OCI-M1 (cell line): ENCODE results near the gene ABCA8.
"Not testable (repeated sequence)": the region's sequence is repeated elsewhere in the genome, so short reads cannot be mapped to it uniquely, and the experiment has no call there.

Source experiments
- DNase-seq: peaks from one replicate; lab custom pipeline; 2025; lab: John Stamatoyannopoulos, UW

The ABCA8 gene

DNA sequence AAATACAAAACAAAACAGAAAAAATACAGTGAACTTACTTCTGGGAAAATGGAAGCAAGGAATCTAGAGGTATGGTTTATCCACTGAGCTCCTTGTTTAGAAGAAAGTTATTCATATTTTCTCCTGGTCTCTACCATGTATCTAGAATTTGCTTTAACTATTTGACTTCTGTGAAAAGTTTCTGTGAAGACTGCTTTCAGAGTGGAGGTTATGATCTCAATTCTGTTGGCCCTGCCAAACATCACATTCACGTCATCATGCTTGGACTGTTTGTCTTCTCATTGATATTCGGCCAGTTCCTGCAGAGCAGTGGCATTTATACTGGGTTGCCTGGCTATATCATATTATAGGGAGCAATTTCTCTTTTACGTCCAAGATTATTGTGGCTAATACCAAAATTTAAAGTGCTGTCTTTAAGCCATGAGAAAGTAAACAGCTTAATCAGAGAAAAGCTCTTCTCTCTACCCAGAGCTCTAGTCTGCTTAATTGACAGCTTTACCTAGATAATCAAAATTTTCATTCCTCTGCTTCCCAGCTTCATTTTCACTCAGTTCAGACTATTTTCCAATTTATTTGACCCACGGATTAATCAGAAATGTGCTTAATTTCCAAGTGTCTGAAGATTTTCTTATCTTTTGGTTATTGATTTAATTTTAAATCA lies at the start of gene ABCA8:
Gene ABCA8 (minus strand): TSS at position 212 of the 661 bp plus-strand sequence. CDS start 13,358 bp downstream, outside the sequence.
- DNase-seq: peak; percentile 52

- not testable (repeated sequence) for DNase-seq
These were observed 49.6 kb upstream of the ABCA8 start for GRCh38 chr17:69004759-69005158.

GRCh38 chr17:68999743-69000142 lies 44.6 kb upstream of the ABCA8 start:
- not testable (repeated sequence) for DNase-seq

GRCh38 chr17:68993112-68993511 lies 37.9 kb upstream of the ABCA8 start:
- no peak for DNase-seq

DNA sequence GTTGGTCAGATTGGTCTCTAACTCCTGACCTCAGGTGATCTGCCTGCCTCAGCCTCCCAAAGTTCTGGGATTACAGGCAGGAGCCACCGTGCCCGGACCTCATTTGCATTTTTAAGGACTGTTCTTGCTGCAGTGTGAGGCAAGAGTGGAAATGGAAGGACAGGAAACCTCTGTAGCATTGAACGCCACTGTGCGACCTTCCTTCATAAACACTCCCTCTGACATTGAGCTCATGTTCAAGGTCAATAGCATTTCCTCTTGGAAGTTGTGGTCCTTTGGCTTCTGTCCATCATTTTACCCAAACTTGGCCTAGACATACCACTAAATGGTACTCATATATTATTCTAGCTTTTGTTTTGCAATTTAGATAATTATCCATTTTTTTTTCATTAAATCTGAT lies 32.8 kb upstream of the ABCA8 start:
- no peak for DNase-seq

DNA sequence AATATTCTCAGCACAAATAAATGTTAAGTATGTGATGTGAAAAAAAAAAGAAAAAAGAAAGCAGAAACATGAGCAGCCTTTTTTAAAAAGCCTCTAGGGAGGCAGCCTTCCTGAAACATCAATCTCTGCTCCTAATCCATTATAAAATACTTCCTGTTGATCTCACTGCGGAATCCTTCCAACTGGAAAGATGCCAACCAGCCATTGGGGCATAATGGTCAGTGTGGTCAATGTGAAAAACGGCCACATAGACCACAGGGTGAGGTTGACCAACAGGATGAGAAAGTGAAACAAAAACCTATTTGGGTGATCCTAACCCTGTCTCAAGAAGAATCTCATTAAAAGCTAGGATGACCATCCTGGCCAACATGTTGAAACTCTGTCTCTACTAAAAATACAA lies 26.1 kb upstream of the ABCA8 start:
- peak; percentile 88 for DNase-seq

DNA sequence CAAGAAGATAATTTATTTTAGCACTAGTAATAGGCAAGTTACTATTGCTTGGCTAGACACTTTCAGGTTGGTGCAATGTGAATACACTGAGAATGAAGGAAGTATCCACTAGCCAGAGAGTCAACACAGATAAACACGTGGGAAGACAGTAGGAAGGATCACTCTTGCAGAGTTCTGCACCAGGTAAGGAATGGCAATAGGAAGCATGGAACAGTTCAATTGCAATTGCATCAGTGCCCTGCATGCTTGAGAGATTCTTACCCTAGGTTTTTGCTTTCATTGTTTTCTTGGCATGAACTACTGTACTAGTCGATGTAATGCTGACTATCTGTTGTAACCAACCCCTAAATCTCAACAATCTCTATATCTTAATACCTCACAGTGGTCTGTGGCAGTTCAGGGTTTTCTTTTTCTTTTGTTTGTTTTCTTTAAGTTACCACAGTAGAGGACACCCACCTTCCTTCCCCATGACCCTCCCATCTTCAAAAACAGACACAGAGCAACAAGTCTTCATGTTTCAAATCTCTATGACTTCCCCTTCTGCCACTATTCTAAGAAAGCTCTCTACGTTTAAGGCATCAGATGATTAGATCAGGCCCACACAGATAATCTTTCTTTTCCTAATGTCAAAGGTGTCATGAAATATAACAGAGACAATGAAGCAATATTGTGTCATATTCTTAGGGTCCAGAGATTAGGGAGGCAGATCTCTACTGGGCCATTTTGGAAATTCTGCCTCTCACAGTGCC lies 18.1 kb upstream of the ABCA8 start:
- peak; percentile 29 for DNase-seq

- peak; percentile 50 for DNase-seq
These were observed 17.0 kb upstream of the ABCA8 start for GRCh38 chr17:68972119-68972704.

DNA sequence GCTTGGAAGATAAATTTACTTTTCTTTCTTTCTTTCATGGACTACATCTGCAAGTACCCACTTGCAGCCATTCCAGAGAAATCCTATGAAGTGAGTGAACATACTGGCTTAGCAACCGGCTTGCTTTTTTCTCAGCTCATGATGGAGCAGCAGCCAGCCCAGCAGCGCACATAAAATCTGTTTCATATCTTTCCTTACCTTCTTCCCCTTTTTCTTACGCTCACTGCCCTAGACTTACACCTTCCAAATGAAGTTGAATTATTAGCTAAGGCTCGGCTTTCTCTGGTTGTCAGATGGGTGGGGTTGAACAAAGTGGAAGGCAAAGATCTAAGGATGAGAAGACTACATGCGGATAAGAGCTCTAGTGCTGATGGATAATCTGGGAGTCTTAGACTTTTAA lies 13.9 kb upstream of the ABCA8 start:
- peak; percentile 15 for DNase-seq

- DNase-seq: no peak
These were observed 8.8 kb upstream of the ABCA8 start for GRCh38 chr17:68963958-68964357.

GRCh38 chr17:68961214-68961882 lies 6.2 kb upstream of the ABCA8 start:
- DNase-seq: no peak

- DNase-seq: not testable (repeated sequence)
These were observed 3.9 kb upstream of the ABCA8 start for GRCh38 chr17:68959117-68959516.

- no peak for DNase-seq
These were observed 2.8 kb upstream of the ABCA8 start for GRCh38 chr17:68957944-68958343.

DNA sequence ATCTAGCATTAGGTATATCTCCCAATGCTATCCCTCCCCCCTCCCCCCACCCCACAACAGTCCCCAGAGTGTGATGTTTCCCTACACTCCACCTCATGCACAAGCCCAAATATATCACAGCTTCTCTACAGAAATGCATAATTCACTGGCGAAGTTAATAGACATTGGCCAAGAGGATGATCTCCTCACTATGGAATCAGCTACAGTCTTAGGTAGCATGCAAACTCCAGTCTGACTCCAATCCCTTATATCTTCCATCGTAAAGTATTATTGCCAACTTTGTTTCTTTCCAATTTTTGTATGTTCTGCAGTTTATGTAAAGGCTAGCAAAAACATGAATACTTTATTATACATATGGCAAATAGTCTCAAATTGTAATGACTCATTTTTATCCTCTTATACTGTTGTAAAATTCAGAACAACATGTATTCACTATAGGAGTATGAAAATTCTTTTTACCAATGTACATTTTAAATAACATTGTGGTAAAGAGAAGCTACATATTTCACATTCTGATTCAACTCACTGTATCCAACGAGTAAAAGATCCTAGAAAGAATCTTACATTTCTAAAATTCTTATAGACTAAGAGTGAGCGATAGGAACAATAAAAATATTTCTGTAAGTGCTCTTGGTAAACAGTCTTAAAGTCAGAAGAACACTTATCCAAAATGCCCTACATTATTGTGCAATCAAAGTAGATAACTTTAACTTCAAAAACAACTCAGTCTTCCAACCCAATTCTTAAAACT lies 871 bp downstream of the ABCA8 start:
- no peak for DNase-seq

DNA sequence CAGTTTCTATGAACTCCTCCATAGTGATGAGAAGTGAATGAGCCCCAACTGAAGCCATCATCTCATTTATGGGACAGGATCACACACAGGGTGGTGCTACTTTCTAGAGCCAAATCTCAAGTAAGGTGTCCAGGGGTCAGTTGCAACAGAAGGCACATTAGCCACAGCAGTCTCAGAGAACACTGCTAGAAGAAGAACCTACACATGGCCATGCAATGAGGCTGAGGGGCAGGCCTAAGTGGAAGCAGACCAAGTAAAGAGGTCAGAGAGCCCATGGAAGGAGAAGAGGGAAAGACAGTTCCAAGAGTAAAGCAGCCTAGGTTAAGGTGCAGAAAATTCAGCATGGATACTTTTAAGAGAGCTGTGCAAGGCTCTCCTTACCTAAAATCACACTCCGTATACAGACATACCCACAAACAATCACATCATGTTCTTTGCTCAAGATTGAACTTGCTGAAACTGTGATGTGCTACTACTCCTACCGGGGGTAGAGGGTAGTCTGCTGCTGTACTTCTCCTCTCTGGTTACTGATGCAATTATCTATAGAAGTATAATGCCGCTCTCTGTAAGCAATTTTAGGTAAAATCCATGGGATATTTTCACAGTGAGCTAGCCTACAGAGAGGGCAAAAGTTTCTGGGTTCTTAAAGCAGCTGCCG lies 1.7 kb downstream of the ABCA8 start:
- DNase-seq: no peak

- DNase-seq: no peak
These were observed 4.5 kb downstream of the ABCA8 start for GRCh38 chr17:68950725-68951124.

- not testable (repeated sequence) for DNase-seq
These were observed 7.3 kb downstream of the ABCA8 start for GRCh38 chr17:68947868-68948267.

DNA sequence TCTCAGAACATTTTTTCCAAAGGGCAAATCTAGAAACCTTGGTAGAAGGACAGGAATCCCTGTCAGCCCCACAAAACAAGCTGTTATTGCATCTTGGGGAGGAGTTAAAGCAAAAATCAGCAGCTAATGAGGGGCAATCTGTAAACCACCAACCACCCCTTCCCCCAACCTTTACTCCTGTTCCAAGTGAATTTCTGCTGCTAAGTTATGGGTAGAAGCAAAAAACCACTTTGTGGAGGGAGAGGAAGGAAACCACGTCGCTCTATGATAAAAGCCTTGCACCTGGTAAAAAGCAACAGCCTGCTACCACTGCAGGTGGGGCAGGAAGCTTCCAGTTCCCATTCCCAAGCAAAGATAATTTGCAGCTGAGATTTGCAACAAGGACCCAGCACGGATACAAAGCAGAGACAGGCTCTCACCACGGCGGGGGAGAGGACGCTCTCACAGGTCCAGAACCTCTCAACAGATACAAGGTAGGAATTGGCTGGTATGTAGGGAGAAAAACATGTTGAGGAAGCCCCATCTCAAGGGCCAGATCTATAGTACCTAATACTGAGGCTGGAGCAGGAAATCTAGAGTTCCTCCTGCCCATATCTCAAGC lies 10.7 kb downstream of the ABCA8 start:
- no peak for DNase-seq

DNA sequence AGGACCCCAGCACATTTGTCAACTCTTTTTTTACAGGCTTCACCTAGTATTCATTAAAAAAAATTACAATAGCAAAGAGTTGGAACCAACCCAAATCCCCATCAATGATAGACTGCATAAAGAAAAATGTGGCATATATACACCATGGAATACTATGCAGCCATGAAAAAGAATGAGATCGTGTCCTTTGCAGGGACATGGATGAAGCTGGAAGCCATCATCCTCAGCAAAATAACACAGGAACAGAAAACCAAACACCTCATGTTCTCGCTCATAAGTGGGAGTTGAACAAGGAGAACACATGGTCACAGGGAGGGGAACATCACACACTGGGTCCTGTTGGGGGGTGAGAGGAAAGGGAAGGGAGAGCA lies 11.4 kb downstream of the ABCA8 start:
- not testable (repeated sequence) for DNase-seq

- no peak for DNase-seq
These were observed 11.9 kb downstream of the ABCA8 start for GRCh38 chr17:68943123-68943811.
